Chondrocyte (in vitro differentiated cells): Measurements from ENCODE around the gene TBC1D7. TPM values are rescaled to one million over a fixed set of nuclear protein-coding genes. Genes with fewer than 3 reads are reported as not detected.

ENCODE experiments used
- DNase-seq: peaks from one replicate; pipeline ENCODE4 v3.0.0; 2021; ENCODE audit warnings: mixed read lengths, low spot score
- H3K27ac Mint-ChIP-seq: one replicate; pipeline ENCODE4 v1.8.0; 2021; ENCODE audit warnings: mild to moderate bottlenecking, moderate library complexity, mixed read lengths; ENCODE audit not compliant: unreplicated experiment
- H3K27me3 Mint-ChIP-seq: 2 replicates; pipeline ENCODE4 v1.8.0; 2021; ENCODE audit warnings: low read depth, mixed read lengths
- H3K36me3 Mint-ChIP-seq: 2 replicates; pipeline ENCODE4 v1.8.0; 2021; ENCODE audit warnings: low read depth, mixed read lengths
- H3K4me1 Mint-ChIP-seq: 2 replicates; pipeline ENCODE4 v1.8.0; 2021; ENCODE audit warnings: low read depth, mild to moderate bottlenecking, mixed read lengths
- H3K4me3 Mint-ChIP-seq: one replicate; pipeline ENCODE4 v1.8.0; 2021; ENCODE audit warnings: mild to moderate bottlenecking, moderate library complexity, mixed read lengths; ENCODE audit not compliant: unreplicated experiment
- H3K9me3 Mint-ChIP-seq: 2 replicates; pipeline ENCODE4 v1.8.0; 2021; ENCODE audit warnings: low read depth, mixed read lengths
- CTCF ChIP-seq: fragments of 200-600 bp; sonication (generic); IDR thresholded peaks from 2 replicates; pipeline ENCODE4 v1.5.0; 2021; ENCODE audit warnings: antibody characterized with exemption, mild to moderate bottlenecking, moderate library complexity
- total RNA-seq: library from RNA; stranded (reverse); gene quantifications from 3 replicates; pipeline ENCODE4 v1.2.1, GENCODE V29; 2021

Gene TBC1D7
- total RNA-seq, 1 donor from 2014 or later, result 19.4 TPM

- Mint-ChIP-seq H3K4me1 (no peaks in the 10 kb centered on the region), H3K27ac (no peak overlapping the region), H3K4me3 (no peak overlapping the region), H3K36me3 (no peaks in the 10 kb centered on the region), H3K9me3 (peaks cover 7% of the 10 kb centered on the region), H3K27me3 (peaks cover 8% of the 10 kb centered on the region)
- DNase-seq, result no peak
- TF ChIP-seq CTCF, result no peak
These were observed 67.5 kb downstream of the TBC1D7 start for GRCh38 chr6:13260831-13261230.

GRCh38 chr6:13260101-13260598, 68.2 kb downstream of the TBC1D7 start:
- no peak for DNase-seq
- peaks cover 7% of the 10 kb centered on the region for H3K9me3 Mint-ChIP-seq
- TF ChIP-seq CTCF, result no peak
- no peak overlapping the region for H3K27ac Mint-ChIP-seq
- H3K27me3 Mint-ChIP-seq, result peaks cover 8% of the 10 kb centered on the region
- H3K36me3 Mint-ChIP-seq, result no peaks in the 10 kb centered on the region
- H3K4me1 Mint-ChIP-seq, result no peaks in the 10 kb centered on the region
- H3K4me3 Mint-ChIP-seq, result no peak overlapping the region

GRCh38 chr6:13259393-13259792, 68.9 kb downstream of the TBC1D7 start:
- Mint-ChIP-seq H3K4me1 (no peaks in the 10 kb centered on the region), H3K9me3 (peaks cover 7% of the 10 kb centered on the region), H3K4me3 (no peak overlapping the region), H3K27me3 (peaks cover 8% of the 10 kb centered on the region), H3K36me3 (peaks cover 2% of the 10 kb centered on the region), H3K27ac (no peak overlapping the region)
- no peak for TF ChIP-seq CTCF
- DNase-seq, result no peak

GRCh38 chr6:13256266-13257001, 71.9 kb downstream of the TBC1D7 start:
- Mint-ChIP-seq H3K9me3 (peaks cover 7% of the 10 kb centered on the region), H3K36me3 (peaks cover 2% of the 10 kb centered on the region), H3K27me3 (no peaks in the 10 kb centered on the region), H3K4me1 (no peaks in the 10 kb centered on the region), H3K27ac (no peak overlapping the region), H3K4me3 (no peak overlapping the region)
- TF ChIP-seq CTCF, result no peak
- DNase-seq, result no peak

Other genes with a start within 250 kb of the TBC1D7 start
- gene GFOD1, start 159.1 kb upstream of the TBC1D7 start, total RNA-seq, result 2.0 to 3.1 TPM (median 2.1 TPM) in 3 replicates
- 8.0 to 9.6 TPM (median 8.6 TPM) in 3 replicates for gene SIRT5, start 246.1 kb upstream of the TBC1D7 start, total RNA-seq